A549 (cell line): ENCODE results near the gene RASD2.

ENCODE experiments used
- CBX2 ChIP-seq: fragments of 200-600 bp; sonication (generic); IDR thresholded peaks from 2 replicates; pipeline ENCODE4 v1.6.1; 2016; ENCODE audit warnings: low read depth, mild to moderate bottlenecking, borderline replicate concordance
- EP300 ChIP-seq, 2 experiments: fragments of >200 bp; sonication (Bioruptor Twin); formaldehyde crosslinking; IDR thresholded peaks; 2 replicates in 1 of 2; 3 replicates in 1 of 2; pipeline ENCODE4 v1.6.1; 2016 to 2017
- HDAC2 ChIP-seq: fragments of 200-600 bp; sonication (generic); IDR thresholded peaks from 2 replicates; pipeline ENCODE4 v1.6.1; 2016
- JUN ChIP-seq, 2 experiments: fragments of >200 bp; sonication (Bioruptor Twin); formaldehyde crosslinking; IDR thresholded peaks; 2 replicates in 1 of 2; 3 replicates in 1 of 2; pipeline ENCODE4 v1.6.1; 2016 to 2017
- JUNB ChIP-seq: fragments of >200 bp; sonication (Bioruptor Twin); formaldehyde crosslinking; IDR thresholded peaks from 2 replicates; pipeline ENCODE4 v1.6.1; 2016
- KDM1A ChIP-seq: fragments of 200-600 bp; sonication (generic); IDR thresholded peaks from 2 replicates; pipeline ENCODE4 v1.6.1; 2016; ENCODE audit warnings: low read depth, mild to moderate bottlenecking
- NPAS2 ChIP-seq: fragments of 250-450 bp; sonication (Bioruptor Pico); IDR thresholded peaks from 2 replicates; pipeline ENCODE4 v1.8.0; 2022; ENCODE audit warnings: mild to moderate bottlenecking, moderate library complexity, borderline replicate concordance
- POLR2A ChIP-seq: IDR thresholded peaks from 2 replicates; pipeline ENCODE4 v1.6.1; 2012; ENCODE audit warnings: mild to moderate bottlenecking, low read length
- RAD21 ChIP-seq, 2 experiments: fragments of >200 bp in 1 of 2; sonication (Bioruptor Twin) in 1 of 2; formaldehyde crosslinking in 1 of 2; IDR thresholded peaks in 1 of 2; conservative IDR thresholded peaks in 1 of 2; 2 replicates in 1 of 2; 3 replicates in 1 of 2; pipeline ENCODE4 v1.6.1; 2012 to 2018; ENCODE audit warnings: inconsistent platforms in 1 of 2
- RNF2 ChIP-seq: fragments of 200-600 bp; sonication (generic); IDR thresholded peaks from 2 replicates; pipeline ENCODE4 v1.6.1; 2016; ENCODE audit warnings: low read depth, mild to moderate bottlenecking, antibody characterized with exemption, moderate library complexity, borderline replicate concordance
- SMC3 ChIP-seq: fragments of >200 bp; sonication (Bioruptor Twin); formaldehyde crosslinking; IDR thresholded peaks from 3 replicates; pipeline ENCODE4 v1.6.1; 2018; ENCODE audit warnings: inconsistent platforms
- SREBF2 ChIP-seq: fragments of 450-650 bp; IDR thresholded peaks from 2 replicates; pipeline ENCODE4 v1.6.1; 2014; ENCODE audit warnings: mild to moderate bottlenecking, moderate library complexity
- TF ChIP-seq, protein P1 (sequence below): fragments of >200 bp; sonication (Bioruptor Twin); formaldehyde crosslinking; IDR thresholded peaks from 3 replicates; pipeline ENCODE4 v1.5.1; 2016
- TF ChIP-seq, protein P2 (sequence below): IDR thresholded peaks from 2 replicates; pipeline ENCODE4 v1.6.1; 2012

DNA sequence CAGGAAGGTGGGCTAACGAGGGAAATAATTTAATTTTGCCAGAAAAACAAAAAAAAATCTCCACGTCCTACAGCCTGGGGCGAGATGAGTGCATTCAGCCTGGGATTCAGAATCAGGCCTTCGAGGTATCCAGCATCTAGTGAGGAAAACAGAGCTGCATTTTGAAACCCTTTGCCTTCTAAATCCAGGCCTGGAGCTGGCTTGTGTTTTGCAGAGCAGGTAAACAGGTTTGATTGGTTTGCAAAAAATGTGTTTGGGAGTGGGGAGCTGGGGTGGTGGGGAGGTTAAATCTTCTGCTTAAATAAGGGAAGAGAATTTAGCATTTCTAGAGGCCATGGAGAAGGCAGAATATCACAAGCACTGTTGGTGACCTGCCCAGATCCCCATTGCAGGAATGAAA, 29.7 kb upstream of the RASD2 start:
- TF ChIP-seq, protein P1, sequence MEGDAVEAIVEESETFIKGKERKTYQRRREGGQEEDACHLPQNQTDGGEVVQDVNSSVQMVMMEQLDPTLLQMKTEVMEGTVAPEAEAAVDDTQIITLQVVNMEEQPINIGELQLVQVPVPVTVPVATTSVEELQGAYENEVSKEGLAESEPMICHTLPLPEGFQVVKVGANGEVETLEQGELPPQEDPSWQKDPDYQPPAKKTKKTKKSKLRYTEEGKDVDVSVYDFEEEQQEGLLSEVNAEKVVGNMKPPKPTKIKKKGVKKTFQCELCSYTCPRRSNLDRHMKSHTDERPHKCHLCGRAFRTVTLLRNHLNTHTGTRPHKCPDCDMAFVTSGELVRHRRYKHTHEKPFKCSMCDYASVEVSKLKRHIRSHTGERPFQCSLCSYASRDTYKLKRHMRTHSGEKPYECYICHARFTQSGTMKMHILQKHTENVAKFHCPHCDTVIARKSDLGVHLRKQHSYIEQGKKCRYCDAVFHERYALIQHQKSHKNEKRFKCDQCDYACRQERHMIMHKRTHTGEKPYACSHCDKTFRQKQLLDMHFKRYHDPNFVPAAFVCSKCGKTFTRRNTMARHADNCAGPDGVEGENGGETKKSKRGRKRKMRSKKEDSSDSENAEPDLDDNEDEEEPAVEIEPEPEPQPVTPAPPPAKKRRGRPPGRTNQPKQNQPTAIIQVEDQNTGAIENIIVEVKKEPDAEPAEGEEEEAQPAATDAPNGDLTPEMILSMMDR, result no peak
- TF ChIP-seq HDAC2, result no peak
- TF ChIP-seq POLR2A, result no peak
- TF ChIP-seq NPAS2 (CRISPR knock-in tag), result no peak
- TF ChIP-seq JUN (IDR thresholded peaks at IDR 0.05), result no peak
- TF ChIP-seq, protein P2, sequence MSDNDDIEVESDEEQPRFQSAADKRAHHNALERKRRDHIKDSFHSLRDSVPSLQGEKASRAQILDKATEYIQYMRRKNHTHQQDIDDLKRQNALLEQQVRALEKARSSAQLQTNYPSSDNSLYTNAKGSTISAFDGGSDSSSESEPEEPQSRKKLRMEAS, result no peak
- no peak for TF ChIP-seq EP300 (IDR thresholded peaks at IDR 0.05)
- TF ChIP-seq SREBF2, result no peak
- TF ChIP-seq KDM1A, result no peak
- no peak for TF ChIP-seq JUNB
- no peak for TF ChIP-seq RNF2
- no peak for TF ChIP-seq SMC3
- no peak for TF ChIP-seq RAD21 (conservative IDR thresholded peaks at IDR 0.05 in 1 of 2, IDR thresholded peaks at IDR 0.05 in 1 of 2)
- no peak for TF ChIP-seq CBX2
